ENCODE results near the gene NCR3LG1.

The NCR3LG1 gene

GRCh38 chr11:17394743-17395390 lies 43.3 kb downstream of the NCR3LG1 start:
- no peak for DNase-seq

GRCh38 chr11:17395554-17395961 lies 44.0 kb downstream of the NCR3LG1 start:
- DNase-seq, result no peak

GRCh38 chr11:17395978-17396377 lies 44.4 kb downstream of the NCR3LG1 start:
- DNase-seq, result no peak

GRCh38 chr11:17396598-17397310 lies 45.2 kb downstream of the NCR3LG1 start:
- no peak for DNase-seq

GRCh38 chr11:17397311-17398002 lies 45.9 kb downstream of the NCR3LG1 start:
- DNase-seq, result no peak

GRCh38 chr11:17399236-17399635 lies 47.6 kb downstream of the NCR3LG1 start:
- no peak for DNase-seq

GRCh38 chr11:17400048-17400775 lies 48.6 kb downstream of the NCR3LG1 start:
- no peak for DNase-seq

GRCh38 chr11:17401316-17401715 lies 49.7 kb downstream of the NCR3LG1 start:
- DNase-seq, result no peak

GRCh38 chr11:17401841-17402240 lies 50.2 kb downstream of the NCR3LG1 start:
- no peak for DNase-seq

GRCh38 chr11:17402486-17402885 lies 50.9 kb downstream of the NCR3LG1 start:
- no peak for DNase-seq

- no peak for DNase-seq
Measured at GRCh38 chr11:17403980-17404759, 52.6 kb downstream of the NCR3LG1 start.

GRCh38 chr11:17405232-17406005 lies 53.8 kb downstream of the NCR3LG1 start:
- DNase-seq, result peak; percentile 10 to 92 (median 58)

GRCh38 chr11:17406082-17406817 lies 54.6 kb downstream of the NCR3LG1 start:
- no peak for DNase-seq

GRCh38 chr11:17406818-17407149 lies 55.2 kb downstream of the NCR3LG1 start:
- DNase-seq, result no peak

- no peak for DNase-seq
Measured at GRCh38 chr11:17407575-17407974, 56.0 kb downstream of the NCR3LG1 start.

- no peak for DNase-seq
Measured at GRCh38 chr11:17408026-17408425, 56.4 kb downstream of the NCR3LG1 start.

- no peak for DNase-seq
Measured at GRCh38 chr11:17408641-17409040, 57.0 kb downstream of the NCR3LG1 start.

- DNase-seq, result no peak
Measured at GRCh38 chr11:17410606-17411379, 59.2 kb downstream of the NCR3LG1 start.

- DNase-seq, result no peak
Measured at GRCh38 chr11:17411418-17411817, 59.8 kb downstream of the NCR3LG1 start.

Data from C1 segment of cervical spinal cord (tissue), 14 donors.